Erythroblast (primary cell): ENCODE measurements around the gene ATR.

Experiments
- GATA1 ChIP-seq: IDR thresholded peaks from 2 replicates; pipeline ENCODE4 v1.6.1; 2011; ENCODE audit warnings: low read depth, mild to moderate bottlenecking, control low read depth, low read length, moderate library complexity
- POLR2A ChIP-seq: IDR thresholded peaks from 2 replicates; pipeline ENCODE4 v1.6.1; 2011; ENCODE audit warnings: mild to moderate bottlenecking, low read length

GRCh38 chr3:142588703-142589102, 10.2 kb upstream of the ATR start:
- TF ChIP-seq POLR2A (no peak), GATA1 (no peak)
